Activated CD4-positive, alpha-beta memory T cell treated with anti-CD3 and anti-CD28 coated beads, Interleukin-2, amount 10 ng/mL, durations not matched to agents 7 days and 5 days (primary cell): ENCODE results near the gene CLEC3A. TPM values are rescaled to one million over a fixed set of nuclear protein-coding genes. Genes with fewer than 3 reads are reported as not detected.

Experiments used
- CTCF ChIA-PET: fragments of 350-600 bp; sonication (Branson Sonifier 250); formaldehyde crosslinking; loops from one replicate; lab custom pipeline; 2021; ENCODE audit warnings: antibody characterized with exemption, inconsistent platforms; lab: Charles Lee
- POLR2A ChIA-PET: fragments of 350-600 bp; sonication (Branson Sonifier 250); formaldehyde crosslinking; loops from one replicate; lab custom pipeline; 2021; ENCODE audit warnings: antibody characterized with exemption; lab: Charles Lee
- DNase-seq: peaks from one replicate; pipeline ENCODE4 v3.0.0-alpha.2; 2020
- H3K27ac Mint-ChIP-seq: one replicate; pipeline ENCODE4 v1.8.0; 2021; ENCODE audit warnings: mild to moderate bottlenecking, mixed read lengths
- H3K27me3 Mint-ChIP-seq: one replicate; pipeline ENCODE4 v1.8.0; 2021; ENCODE audit warnings: mixed read lengths
- H3K36me3 Mint-ChIP-seq: one replicate; pipeline ENCODE4 v1.8.0; 2021; ENCODE audit warnings: low read depth, mixed read lengths
- H3K4me1 Mint-ChIP-seq: one replicate; pipeline ENCODE4 v1.8.0; 2021; ENCODE audit warnings: mixed read lengths
- H3K4me3 Mint-ChIP-seq: one replicate; pipeline ENCODE4 v1.8.0; 2021; ENCODE audit warnings: mild to moderate bottlenecking, mixed read lengths
- H3K9me3 Mint-ChIP-seq: one replicate; pipeline ENCODE4 v1.8.0; 2021; ENCODE audit warnings: mixed read lengths
- total RNA-seq, 2 experiments: library from RNA; stranded (reverse); gene quantifications; one replicate each; pipeline ENCODE4 v1.2.3, GENCODE V29; 2021

Gene CLEC3A
- total RNA-seq, 2 experiments from 2014 or later, result not detected

GRCh38 chr16:77998350-77999023 lies 23.9 kb upstream of the CLEC3A start:
- no peaks in the 10 kb centered on the region for H3K36me3 Mint-ChIP-seq

GRCh38 chr16:78001451-78002025 lies 20.8 kb upstream of the CLEC3A start:
- no peak overlapping the region for H3K4me3 Mint-ChIP-seq
- H3K27ac Mint-ChIP-seq, result no peak overlapping the region
- POLR2A ChIA-PET, result no interaction called here
- CTCF ChIA-PET, result interaction anchor here (1.0 to 2.3 kb wide), 7 partner anchors 8 to 315 kb away, joined by 3 to 22 read pairs (median 4); no protein-coding TSS in a partner anchor
- no peak for DNase-seq
- H3K36me3 Mint-ChIP-seq, result no peaks in the 10 kb centered on the region
- no peaks in the 10 kb centered on the region for H3K27me3 Mint-ChIP-seq
- peaks cover 5% of the 10 kb centered on the region for H3K9me3 Mint-ChIP-seq
- no peaks in the 10 kb centered on the region for H3K4me1 Mint-ChIP-seq

More at GRCh38 chr16:77998350-77999023, 23.9 kb upstream of the CLEC3A start:
- no peaks in the 10 kb centered on the region for H3K4me1 Mint-ChIP-seq
- DNase-seq, result no peak
- no peak overlapping the region for H3K27ac Mint-ChIP-seq
- ChIA-PET POLR2A (no interaction called here), CTCF (interaction anchor here (0.6 to 2.2 kb wide), 2 partner anchors 131 to 323 kb away, joined by 3 to 6 read pairs; no protein-coding TSS in a partner anchor)
- no peaks in the 10 kb centered on the region for H3K27me3 Mint-ChIP-seq
- peaks cover 11% of the 10 kb centered on the region for H3K9me3 Mint-ChIP-seq
- no peak overlapping the region for H3K4me3 Mint-ChIP-seq

GRCh38 chr16:78002915-78003538 lies 19.3 kb upstream of the CLEC3A start:
- Mint-ChIP-seq H3K27me3 (no peaks in the 10 kb centered on the region), H3K36me3 (no peaks in the 10 kb centered on the region), H3K4me3 (no peak overlapping the region), H3K9me3 (no peaks in the 10 kb centered on the region), H3K4me1 (no peaks in the 10 kb centered on the region), H3K27ac (no peak overlapping the region)
- peak; percentile 76 for DNase-seq
- POLR2A ChIA-PET, result interaction anchor here (1.0 kb wide), 1 partner anchor 97 kb away, joined by 3 read pairs; no protein-coding TSS in a partner anchor
- CTCF ChIA-PET, result interaction anchor here (0.8 to 2.3 kb wide), 31 partner anchors 8 to 329 kb away, joined by 3 to 22 read pairs (median 3); partner anchors contain the start of genes NUDT7 and WWOX

GRCh38 chr16:78004517-78004916 lies 17.8 kb upstream of the CLEC3A start:
- CTCF ChIA-PET, result interaction anchor here (1.0 to 1.1 kb wide), 2 partner anchors 37 to 96 kb away, joined by 4 read pairs; partner anchors contain the start of gene WWOX
- H3K27me3 Mint-ChIP-seq, result no peaks in the 10 kb centered on the region
- no peaks in the 10 kb centered on the region for H3K36me3 Mint-ChIP-seq
- no peaks in the 10 kb centered on the region for H3K4me1 Mint-ChIP-seq
- H3K4me3 Mint-ChIP-seq, result no peak overlapping the region
- no peak for DNase-seq
- H3K9me3 Mint-ChIP-seq, result no peaks in the 10 kb centered on the region
- no peak overlapping the region for H3K27ac Mint-ChIP-seq
- POLR2A ChIA-PET, result no interaction called here

- Mint-ChIP-seq H3K9me3 (no peaks in the 10 kb centered on the region), H3K4me1 (no peaks in the 10 kb centered on the region), H3K4me3 (no peak overlapping the region), H3K27ac (no peak overlapping the region), H3K27me3 (no peaks in the 10 kb centered on the region), H3K36me3 (no peaks in the 10 kb centered on the region)
- CTCF ChIA-PET, result no interaction called here
- DNase-seq, result no peak
- POLR2A ChIA-PET, result no interaction called here
These were observed 16.5 kb upstream of the CLEC3A start for GRCh38 chr16:78005881-78006280.

GRCh38 chr16:78007121-78007520 lies 15.2 kb upstream of the CLEC3A start:
- Mint-ChIP-seq H3K36me3 (no peaks in the 10 kb centered on the region), H3K27ac (no peak overlapping the region), H3K4me1 (no peaks in the 10 kb centered on the region), H3K9me3 (no peaks in the 10 kb centered on the region), H3K4me3 (no peak overlapping the region), H3K27me3 (no peaks in the 10 kb centered on the region)
- no peak for DNase-seq
- CTCF ChIA-PET, result no interaction called here
- POLR2A ChIA-PET, result no interaction called here

- no peak overlapping the region for H3K27ac Mint-ChIP-seq
- POLR2A ChIA-PET, result no interaction called here
- DNase-seq, result no peak
- H3K4me3 Mint-ChIP-seq, result no peak overlapping the region
- no peaks in the 10 kb centered on the region for H3K4me1 Mint-ChIP-seq
- H3K27me3 Mint-ChIP-seq, result peaks cover 11% of the 10 kb centered on the region
- no peaks in the 10 kb centered on the region for H3K9me3 Mint-ChIP-seq
- CTCF ChIA-PET, result no interaction called here
- H3K36me3 Mint-ChIP-seq, result no peaks in the 10 kb centered on the region
These were observed 1.8 kb downstream of the CLEC3A start for GRCh38 chr16:78024159-78024558.

- no peak overlapping the region for H3K4me3 Mint-ChIP-seq
- no peak overlapping the region for H3K27ac Mint-ChIP-seq
- H3K36me3 Mint-ChIP-seq, result no peaks in the 10 kb centered on the region
- H3K9me3 Mint-ChIP-seq, result no peaks in the 10 kb centered on the region
- H3K4me1 Mint-ChIP-seq, result no peaks in the 10 kb centered on the region
- CTCF ChIA-PET, result interaction anchor here (1.3 kb wide), 1 partner anchor 23 kb away, joined by 6 read pairs; no protein-coding TSS in a partner anchor
- H3K27me3 Mint-ChIP-seq, result peaks cover 9% of the 10 kb centered on the region
- POLR2A ChIA-PET, result no interaction called here
- no peak for DNase-seq
These were observed 3.3 kb downstream of the CLEC3A start for GRCh38 chr16:78025631-78026030.

- no peak overlapping the region for H3K4me3 Mint-ChIP-seq
- H3K9me3 Mint-ChIP-seq, result no peaks in the 10 kb centered on the region
- H3K4me1 Mint-ChIP-seq, result peaks cover 7% of the 10 kb centered on the region
- ChIA-PET CTCF (no interaction called here), POLR2A (no interaction called here)
- no peak for DNase-seq
- H3K36me3 Mint-ChIP-seq, result no peaks in the 10 kb centered on the region
- peaks cover 10% of the 10 kb centered on the region for H3K27me3 Mint-ChIP-seq
- H3K27ac Mint-ChIP-seq, result no peak overlapping the region
These were observed 5.7 kb downstream of the CLEC3A start for GRCh38 chr16:78028018-78028417.

- Mint-ChIP-seq H3K4me3 (no peak overlapping the region), H3K4me1 (peaks cover 28% of the 10 kb centered on the region), H3K9me3 (no peaks in the 10 kb centered on the region), H3K27ac (peak overlapping the region; percentile 11), H3K27me3 (peaks cover 21% of the 10 kb centered on the region), H3K36me3 (no peaks in the 10 kb centered on the region)
- CTCF ChIA-PET, result interaction anchor here (1.7 kb wide), 1 partner anchor 31 kb away, joined by 5 read pairs; no protein-coding TSS in a partner anchor
- POLR2A ChIA-PET, result interaction anchor here (1.2 kb wide), 1 partner anchor 65 kb away, joined by 3 read pairs; no protein-coding TSS in a partner anchor
- DNase-seq, result peak; percentile 44
These were observed 12.2 kb downstream of the CLEC3A start for GRCh38 chr16:78034530-78034929.

GRCh38 chr16:78035012-78035411 lies 12.7 kb downstream of the CLEC3A start:
- Mint-ChIP-seq H3K27me3 (peaks cover 22% of the 10 kb centered on the region), H3K4me1 (peaks cover 28% of the 10 kb centered on the region), H3K27ac (no peak overlapping the region), H3K9me3 (no peaks in the 10 kb centered on the region), H3K36me3 (no peaks in the 10 kb centered on the region), H3K4me3 (no peak overlapping the region)
- ChIA-PET CTCF (interaction anchor here (1.7 kb wide), 1 partner anchor 32 kb away, joined by 5 read pairs; no protein-coding TSS in a partner anchor), POLR2A (no interaction called here)
- no peak for DNase-seq

GRCh38 chr16:78040396-78040795 lies 18.0 kb downstream of the CLEC3A start:
- Mint-ChIP-seq H3K27ac (no peak overlapping the region), H3K9me3 (no peaks in the 10 kb centered on the region), H3K27me3 (peaks cover 30% of the 10 kb centered on the region), H3K4me3 (no peak overlapping the region), H3K36me3 (no peaks in the 10 kb centered on the region), H3K4me1 (peaks cover under 1% of the 10 kb centered on the region)
- no peak for DNase-seq
- POLR2A ChIA-PET, result interaction anchor here (0.5 kb wide), 1 partner anchor 54 kb away, joined by 3 read pairs; no protein-coding TSS in a partner anchor
- CTCF ChIA-PET, result no interaction called here
